Measurements from ENCODE around the gene OR2S2. TPM values are rescaled to one million over a fixed set of nuclear protein-coding genes. Genes with fewer than 3 reads are reported as not detected.

Gene OR2S2
- total and polyA plus RNA-seq, 2 of the 8 experiments (the other 6 are each of a cell fraction or from before 2014, with no cell fraction given), result not detected

DNA sequence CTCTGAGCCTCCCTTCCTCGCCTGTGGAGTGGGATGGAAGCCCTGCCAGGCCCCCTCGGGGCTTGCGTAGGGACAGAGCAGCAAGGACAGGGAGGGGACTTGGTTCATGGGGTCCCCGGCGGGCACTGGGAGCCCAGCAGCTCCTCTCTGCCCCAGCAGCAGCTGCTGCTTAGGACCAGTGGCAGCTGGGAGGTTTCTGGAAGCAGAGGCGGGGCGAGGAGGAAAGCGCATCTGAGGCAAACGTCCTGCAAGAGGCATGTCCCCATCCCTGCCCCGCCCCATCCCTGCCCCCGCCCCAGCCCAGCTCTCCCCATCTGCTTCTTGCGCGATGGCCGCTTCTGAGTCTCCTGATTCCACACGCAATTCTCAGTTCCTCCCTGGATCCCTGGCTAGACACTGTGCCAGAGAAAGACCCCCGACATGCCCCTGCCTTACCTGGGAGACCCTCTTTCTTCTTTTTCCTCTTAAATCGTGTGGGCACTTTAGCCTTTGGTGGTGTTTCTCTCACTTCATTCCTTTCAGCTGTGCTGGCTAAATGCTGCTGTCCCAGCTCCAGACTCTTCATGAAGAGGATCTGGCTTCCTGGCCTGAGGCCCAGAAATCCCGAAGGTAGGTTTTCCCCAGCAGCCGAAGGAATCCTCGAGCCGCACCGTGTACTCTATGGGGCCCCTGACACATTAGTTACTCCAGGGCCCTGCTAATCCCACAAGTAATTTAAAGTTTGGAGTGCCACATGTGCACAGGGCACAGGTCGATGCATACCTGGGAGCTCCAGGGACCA, 4.4 kb upstream of the OR2S2 start:
- Histone ChIP-seq H3K23me2 (ENCODE audit: low read depth, low read length) (no peaks in the 10 kb centered on the region), H3K4me1 (replicated peaks in 1 of 4; ENCODE audit: control insufficient read depth in 3 of 4, insufficient read depth in 4 of 4, low read length in 3 of 4) (peaks cover 0 to 3% (median 1%) of the 10 kb centered on the region in 4 experiments; a peak in 3 of 7 replicates), H2BK120ac (replicated peaks; ENCODE audit: low read depth, low read length) (no peak overlapping the region), H4K8ac (ENCODE audit: extremely low read depth, insufficient read depth, low read length) (peak overlapping the region; percentile 81), H3K4me3 (ENCODE audit: extremely low read depth in 1 of 4, insufficient read depth in 2 of 4, low read depth in 3 of 4, low read length in 4 of 4) (no peak overlapping the region), H4K5ac (ENCODE audit: insufficient read length, low read depth, low read length) (no peak overlapping the region), H2BK15ac (ENCODE audit: low read length) (no peak overlapping the region), H3K27me3 (replicated peaks in 1 of 4; ENCODE audit: control insufficient read depth in 3 of 4, extremely low read depth in 1 of 4, insufficient read depth in 3 of 4, low read length in 3 of 4) (no peaks in the 10 kb centered on the region; a peak in 1 of 7 replicates), H3K4ac (replicated peaks; ENCODE audit: insufficient read length, low read depth, low read length) (no peak overlapping the region), H3K14ac (ENCODE audit: insufficient read length) (no peak overlapping the region), H3K56ac (replicated peaks; ENCODE audit: insufficient read length, low read depth, low read length) (no peak overlapping the region), H2BK5ac (ENCODE audit: low read depth, low read length) (no peak overlapping the region), H3K79me1 (ENCODE audit: low read depth, low read length) (no peaks in the 10 kb centered on the region), H4K20me1 (replicated peaks in 1 of 2; ENCODE audit: control insufficient read depth in 1 of 2, insufficient read depth in 2 of 2, low read length in 2 of 2) (no peaks in the 10 kb centered on the region), H4K91ac (replicated peaks; ENCODE audit: insufficient read length, low read length) (peak overlapping the region; percentile 73), H3K27ac (ENCODE audit: low read depth, low read length) (no peak overlapping the region), H3K9ac (replicated peaks in 1 of 4; ENCODE audit: extremely low read depth in 1 of 4, low read depth in 3 of 4, low read length in 3 of 4) (no peak overlapping the region), H3K23ac (ENCODE audit: insufficient read length) (no peak overlapping the region), H2AFZ (ENCODE audit: low read length) (peak overlapping the region; percentile 99; the same call in 1 of the 2 replicates), H3K9me3 (ENCODE audit: insufficient read depth in 2 of 2, low read depth in 1 of 2, low read length in 1 of 2) (no peaks in the 10 kb centered on the region), H2AK5ac (ENCODE audit: low read depth, low read length) (no peak overlapping the region), H2BK12ac (ENCODE audit: low read depth, low read length) (no peak overlapping the region), H3K18ac (ENCODE audit: extremely low read depth, low read length) (no peak overlapping the region), H3K4me2 (ENCODE audit: insufficient read depth in 1 of 2, low read depth in 2 of 2, low read length in 2 of 2) (no peak overlapping the region; a peak in 1 of 4 replicates), H3K36me3 (ENCODE audit: control insufficient read depth in 2 of 4, insufficient read depth in 4 of 4, low read length in 3 of 4) (no peaks in the 10 kb centered on the region), H3K79me2 (ENCODE audit: control insufficient read depth in 1 of 2, insufficient read depth in 2 of 2, low read length in 2 of 2) (no peaks in the 10 kb centered on the region), H2BK20ac (ENCODE audit: low read length) (no peak overlapping the region)
- TF ChIP-seq HDAC2 (IDR thresholded peaks at IDR 0.05; ENCODE audit: borderline replicate concordance in 1 of 2, low read depth in 2 of 2, low read length in 2 of 2), result no peak
- no peak for TF ChIP-seq FOSL1 (IDR thresholded peaks at IDR 0.05; ENCODE audit: insufficient read depth, low read depth, low read length)
- no peak for TF ChIP-seq KDM4A (IDR thresholded peaks at IDR 0.05; ENCODE audit: low read depth, low read length, severe bottlenecking)
- no peak for TF ChIP-seq SUZ12 (IDR thresholded peaks at IDR 0.05; ENCODE audit: low read length)
- no peak for TF ChIP-seq CTBP2 (IDR thresholded peaks at IDR 0.05; ENCODE audit: borderline replicate concordance, insufficient read depth, insufficient read length, low read length)
- TF ChIP-seq CBX8 (IDR thresholded peaks at IDR 0.05; ENCODE audit: borderline replicate concordance, low read depth, low read length), result no peak
- no peak for TF ChIP-seq POU5F1 (IDR thresholded peaks at IDR 0.05; ENCODE audit: low read depth, low read length)
- no peak for TF ChIP-seq SP1 (IDR thresholded peaks at IDR 0.05; ENCODE audit: low read depth, low read length)
- TF ChIP-seq POLR2AphosphoS5 (IDR thresholded peaks at IDR 0.05; ENCODE audit: low read depth, low read length), result no peak
- POLR2A ChIA-PET (ENCODE audit: partially characterized antibody), result interaction anchor here (0.6 to 0.8 kb wide), 2 partner anchors 14 to 24 kb away, joined by 3 read pairs; no protein-coding TSS in a partner anchor
- FAIRE-seq (no peak), DNase-seq (ENCODE audit: low read depth in 1 of 2, low spot score in 2 of 2) (peak in 1 of 2 experiments; percentile 55)
- CTCF ChIA-PET (ENCODE audit: partially characterized antibody), result interaction anchor here (1.0 to 3.1 kb wide), 6 partner anchors 7 to 61 kb away, joined by 3 to 18 read pairs (median 5); no protein-coding TSS in a partner anchor
- WGBS, 2 experiments (ENCODE audit: extremely low coverage in 1 of 2, insufficient coverage in 1 of 2, insufficient read length in 1 of 2, insufficient replicate concordance in 2 of 2, low coverage in 1 of 2, low lambda C conversion rate in 2 of 2, missing lambda C conversion rate in 1 of 2), result 84% methylated on average over 17 of the region's 23 CpGs; no CpG with 5 or more reads in 1 of the 2 experiments

Data from H1 (cell line).